Heart left ventricle (tissue), 16 donors: Measurements from ENCODE around the gene KRT73. TPM values are rescaled to one million over a fixed set of nuclear protein-coding genes. Genes with fewer than 3 reads are reported as not detected.

Experiments
- ATAC-seq, 4 donors: fragments of 200-7000 bp; cut with Tn5 transposase; one replicate each; pipeline ENCODE4 v1.9.1; 2020 to 2022; ENCODE audit warnings: moderate library complexity in 4 of 4, mild to moderate bottlenecking in 3 of 4, moderate number of reproducible peaks in 1 of 4
- DNase-seq, 5 donors: peaks; one replicate each; pipeline ENCODE4 v3.0.0-alpha.2; 2020
- H3K27ac ChIP-seq, 12 donors: fragments of 200-600 bp; sonication (generic) in 4 of 12; one replicate each; pipeline versions ENCODE4 v1.5.0 to v1.8.0; 2016 to 2022; ENCODE audit warnings: mild to moderate bottlenecking in 2 of 12
- H3K27me3 ChIP-seq, 9 donors: fragments of 200-600 bp; sonication (generic) in 2 of 9; one replicate each; pipeline versions ENCODE4 v1.5.1 to v1.8.0; 2016 to 2022; ENCODE audit warnings: mild to moderate bottlenecking in 3 of 9
- H3K36me3 ChIP-seq, 9 donors: fragments of 200-600 bp; sonication (generic) in 2 of 9; one replicate each; pipeline versions ENCODE4 v1.5.0 to v1.8.0; 2018 to 2022; ENCODE audit warnings: mild to moderate bottlenecking in 2 of 9
- H3K4me1 ChIP-seq, 12 donors: fragments of 200-600 bp; sonication (generic) in 4 of 12; one replicate each; pipeline versions ENCODE4 v1.5.0 to v1.8.0; 2016 to 2022; ENCODE audit warnings: mild to moderate bottlenecking in 3 of 12
- H3K4me3 ChIP-seq, 12 donors: fragments of 200-600 bp; sonication (generic) in 4 of 12; one replicate each; pipeline versions ENCODE4 v1.5.0 to v1.8.0; 2017 to 2022; ENCODE audit warnings: mild to moderate bottlenecking in 9 of 12, moderate library complexity in 4 of 12
- H3K9me3 ChIP-seq, 12 donors: fragments of 200-600 bp; sonication (generic) in 4 of 12; one replicate each; pipeline versions ENCODE4 v1.5.0 to v1.8.0; 2016 to 2022; ENCODE audit warnings: mild to moderate bottlenecking in 1 of 12
- POLR2A ChIP-seq, 2 donors: fragments of 450-650 bp; IDR thresholded peaks; one replicate each; pipeline ENCODE4 v1.6.1; 2017; ENCODE audit warnings: antibody characterized with exemption in 2 of 2, mild to moderate bottlenecking in 2 of 2, moderate library complexity in 2 of 2
- WGBS, 4 donors: extraction: QIAGEN DNeasy Blood & Tissue Kit in 2 of 4; methylation state at CpG; one replicate each; pipeline versions ENCODE4 v1.1.5 to v1.1.7; 2013 to 2018; 5-methylcytosine and 5-hydroxymethylcytosine counted together
- intact Hi-C, 10 donors: fragments of 100-400 bp; cut with DNase I; formaldehyde crosslinking; loops; one replicate each; pipeline versions ENCODE4 v1.11.1 to v1.14.2; 2022
- polyA plus RNA-seq, 2 donors: library from polyadenylated mRNA; stranded (reverse); fragments of 200-250 nt; gene quantifications; one replicate each; pipeline ENCODE4 v1.2.3, GENCODE V29; 2013
- total RNA-seq, 9 donors: library from RNA; depleted of rRNA in 2 of 9; stranded (reverse); fragments of >200 nt in 2 of 9; fragmentation: NEBNext Ultra II Directional in 3 of 9; extraction: Animal tissue kit (Norgen Biotek cat#: 25700) in 3 of 9; gene quantifications; one replicate each; pipeline versions ENCODE4 v1.1.0 to v1.2.4, GENCODE V29; 2016 to 2023
- TF ChIP-seq, protein P1 (sequence below), 12 donors: fragments of 200-600 bp; sonication (generic) in 4 of 12; IDR thresholded peaks; one replicate each; pipeline versions ENCODE4 v1.5.0 to v1.8.0; 2018 to 2022; ENCODE audit warnings: antibody characterized with exemption in 12 of 12, mild to moderate bottlenecking in 5 of 12
- donor health status: ischemic (EF 13 %, LVEDD 7.1; RV severe dilation, severe dysfunction).
- donor health status: healthy with polysubstance abuse.
- donor health status: DM: no; HTN: yes; CAD: no.
- donor health status: DM: no; HTN: no; CAD: no.
- donor health status: ischemic (EF 25% LVEDD 6.9; RV normal size, moderate dysfunction).
- donor health status: ischemic (EF 25% LVEDD 5.7; RV mildly dilated, moderate dysfunction).
- donor health status: healthy.
- donor health status: DM: yes; HTN: yes; CAD: no.
- donor health status: ischemic (EF 35%, LVEDD 5.7; RV mildly dilated, moderate dysfunction).
- donor health status: nonischemic (EF 11% LVEDD 7.7; RV severe dilation, severe dysfunction).
- donor health status: DM: yes; HTN: yes; CAD: no.
- donor health status: PGD.
- donor health status: ischemic (EF 29% LVEDD 5.4; RV normal size, mild dysfunction).
- donor health status: nonischemic (EF 23%, LVEDD 6.1; RV moderate dilation, normal function).

Gene KRT73
- total and polyA plus RNA-seq, 11 donors: not detected

DNA sequence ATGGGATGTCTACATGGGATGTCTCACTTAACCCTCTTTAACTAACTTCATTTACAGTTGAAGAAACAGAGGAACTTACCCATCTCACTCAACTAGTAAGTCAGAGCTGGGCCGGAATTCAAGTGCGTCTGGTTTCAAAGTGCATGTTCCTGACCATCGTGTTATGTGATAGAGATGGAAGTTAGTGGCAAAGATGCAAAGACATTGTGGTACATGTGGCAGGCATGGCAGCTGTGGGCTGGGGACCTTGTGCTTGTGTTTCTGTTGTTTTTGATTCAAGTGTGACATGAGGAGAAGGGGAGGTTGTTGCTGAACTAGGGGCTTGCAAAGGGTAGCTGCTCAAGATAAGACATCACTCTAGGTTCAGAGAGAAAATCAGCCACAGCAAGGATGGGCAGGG, 42.4 kb downstream of the KRT73 start:
- WGBS, 4 donors: 88 to 96% (median 92%) methylated on average over 3 of the region's 3 CpGs
- ATAC-seq (no peak), DNase-seq (no peak)
- Histone ChIP-seq H3K27ac (no peak overlapping the region), H3K27me3 (peaks cover 0 to 35% (median 5%) of the 10 kb centered on the region in 9 donors), H3K4me1 (no peaks in the 10 kb centered on the region), H3K36me3 (no peaks in the 10 kb centered on the region), H3K4me3 (no peak overlapping the region), H3K9me3 (no peaks in the 10 kb centered on the region)
- intact Hi-C loops: loop anchor here in 3 of 10 donors (5.0 to 10.0 kb wide), 2 partner anchors 199 to 201 kb away; no protein-coding TSS in a partner anchor
- TF ChIP-seq POLR2A (IDR thresholded peaks at IDR 0.05): no peak

DNA sequence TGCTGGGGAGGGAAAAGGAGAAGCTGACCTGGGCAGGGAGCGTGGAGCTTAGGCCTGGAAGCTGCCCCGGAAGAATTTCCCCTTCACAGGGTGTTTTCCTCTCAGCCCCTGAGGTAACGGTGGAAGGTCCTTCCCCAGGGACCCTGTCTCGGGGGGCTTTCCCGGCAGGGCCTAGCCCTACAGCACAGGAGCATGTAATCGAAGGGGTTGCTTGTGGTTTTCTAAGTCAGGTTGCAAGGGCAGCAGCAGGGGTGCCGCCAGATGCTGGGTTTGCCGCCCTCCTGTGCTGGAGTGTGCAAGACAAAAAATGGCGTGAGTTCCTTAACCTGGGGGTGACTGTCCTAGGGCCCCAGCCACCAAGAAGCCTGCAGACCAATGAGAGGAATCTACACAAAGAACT, 43.1 kb downstream of the KRT73 start:
- no peaks in the 10 kb centered on the region for H3K36me3 ChIP-seq
- peaks cover 0 to 34% (median 5%) of the 10 kb centered on the region in 9 donors for H3K27me3 ChIP-seq
- no peak overlapping the region for H3K4me3 ChIP-seq
- 87 to 92% (median 91%) methylated on average over 7 to 9 of the region's 9 CpGs for WGBS, 4 donors
- TF ChIP-seq POLR2A (IDR thresholded peaks at IDR 0.05): no peak
- TF ChIP-seq, protein P1, sequence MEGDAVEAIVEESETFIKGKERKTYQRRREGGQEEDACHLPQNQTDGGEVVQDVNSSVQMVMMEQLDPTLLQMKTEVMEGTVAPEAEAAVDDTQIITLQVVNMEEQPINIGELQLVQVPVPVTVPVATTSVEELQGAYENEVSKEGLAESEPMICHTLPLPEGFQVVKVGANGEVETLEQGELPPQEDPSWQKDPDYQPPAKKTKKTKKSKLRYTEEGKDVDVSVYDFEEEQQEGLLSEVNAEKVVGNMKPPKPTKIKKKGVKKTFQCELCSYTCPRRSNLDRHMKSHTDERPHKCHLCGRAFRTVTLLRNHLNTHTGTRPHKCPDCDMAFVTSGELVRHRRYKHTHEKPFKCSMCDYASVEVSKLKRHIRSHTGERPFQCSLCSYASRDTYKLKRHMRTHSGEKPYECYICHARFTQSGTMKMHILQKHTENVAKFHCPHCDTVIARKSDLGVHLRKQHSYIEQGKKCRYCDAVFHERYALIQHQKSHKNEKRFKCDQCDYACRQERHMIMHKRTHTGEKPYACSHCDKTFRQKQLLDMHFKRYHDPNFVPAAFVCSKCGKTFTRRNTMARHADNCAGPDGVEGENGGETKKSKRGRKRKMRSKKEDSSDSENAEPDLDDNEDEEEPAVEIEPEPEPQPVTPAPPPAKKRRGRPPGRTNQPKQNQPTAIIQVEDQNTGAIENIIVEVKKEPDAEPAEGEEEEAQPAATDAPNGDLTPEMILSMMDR (IDR thresholded peaks at IDR 0.05): no peak
- intact Hi-C loops: loop anchor here in 3 of 10 donors (5.0 to 10.0 kb wide), 2 partner anchors 198 to 200 kb away; no protein-coding TSS in a partner anchor
- H3K4me1 ChIP-seq: no peaks in the 10 kb centered on the region
- H3K27ac ChIP-seq: no peak overlapping the region
- DNase-seq (no peak), ATAC-seq (no peak)
- no peaks in the 10 kb centered on the region for H3K9me3 ChIP-seq

DNA sequence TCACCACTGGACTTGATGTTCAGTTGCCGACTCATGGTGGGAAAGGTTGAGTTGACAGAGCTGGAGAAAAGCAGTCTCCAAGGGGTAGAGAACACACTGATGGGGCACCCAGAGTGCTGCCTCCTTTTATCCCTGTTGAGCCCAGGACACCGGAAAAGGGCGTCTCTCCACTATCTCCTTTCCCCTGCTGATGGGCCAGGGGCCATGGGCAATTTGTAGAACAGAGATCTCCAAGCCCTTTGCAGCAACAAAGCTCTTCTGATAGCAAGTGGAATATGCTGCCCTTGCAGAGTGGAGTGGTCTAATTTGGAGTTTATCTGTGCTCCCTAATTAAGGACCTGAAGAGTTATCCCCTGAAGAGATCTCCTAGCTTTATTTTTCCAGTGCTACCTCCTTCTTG, 44.6 kb downstream of the KRT73 start, which contains the start of gene KRT74:
KRT74 (minus strand) TSS at position 101 of the 400 bp plus-strand sequence; CDS start at position 35, 66 bp downstream.
- intact Hi-C loops: loop anchor here in 2 of 10 donors (10.0 kb wide), 1 partner anchor 199 kb away; no protein-coding TSS in a partner anchor
- WGBS, 4 donors: 63 to 82% (median 75%) methylated on average over 3 of the region's 3 CpGs

DNA sequence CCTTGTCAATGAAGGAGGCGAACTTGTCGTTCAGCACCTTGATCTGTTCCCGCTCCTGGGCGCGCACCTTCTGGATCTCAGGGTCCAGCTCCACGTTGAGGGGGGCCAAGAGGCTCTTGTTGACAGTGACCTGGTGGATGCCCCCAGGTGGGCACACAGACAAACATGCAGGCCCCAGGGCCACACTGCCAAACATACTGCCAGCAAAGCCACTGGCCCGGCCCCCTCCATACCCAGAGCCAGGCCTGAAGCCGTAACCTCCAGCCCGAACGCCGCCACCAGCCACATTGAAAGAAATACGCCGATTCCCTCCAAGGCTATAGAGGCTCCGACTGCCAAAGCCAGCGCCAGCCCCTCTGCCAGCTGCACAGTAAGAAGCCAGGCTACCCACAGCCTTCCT, 45.1 kb downstream of the KRT73 start:
- intact Hi-C loops: loop anchor here in 2 of 10 donors (10.0 kb wide), 1 partner anchor 199 kb away; no protein-coding TSS in a partner anchor
- Histone ChIP-seq H3K4me1 (no peaks in the 10 kb centered on the region), H3K4me3 (no peak overlapping the region), H3K27me3 (peaks cover 0 to 32% (median 5%) of the 10 kb centered on the region in 9 donors), H3K9me3 (no peaks in the 10 kb centered on the region), H3K36me3 (no peaks in the 10 kb centered on the region), H3K27ac (no peak overlapping the region)
- ATAC-seq: no peak
- TF ChIP-seq, protein P1 (IDR thresholded peaks at IDR 0.05): no peak
- no peak for TF ChIP-seq POLR2A (IDR thresholded peaks at IDR 0.05)
- 91 to 94% (median 94%) methylated on average over 15 of the region's 15 CpGs for WGBS, 4 donors
- no peak for DNase-seq

More for the DNA sequence above, 44.6 kb downstream of the KRT73 start, which contains the start of gene KRT74:
- no peak within 1 kb of the TSS for H3K4me3 ChIP-seq
- no peaks in the 10 kb centered on the region for H3K36me3 ChIP-seq
- H3K4me1 ChIP-seq: no peaks in the 10 kb centered on the region
- no peak for TF ChIP-seq POLR2A (IDR thresholded peaks at IDR 0.05)
- TF ChIP-seq, protein P1 (IDR thresholded peaks at IDR 0.05): no peak
- ATAC-seq (no peak), DNase-seq (no peak)
- H3K27me3 ChIP-seq: peaks cover 0 to 32% (median 5%) of the 10 kb centered on the region in 9 donors
- H3K27ac ChIP-seq: no peak within 1 kb of the TSS
- no peaks in the 10 kb centered on the region for H3K9me3 ChIP-seq
